KMS-11 (cell line): ENCODE results near the gene POTEC.
"Not testable (repeated sequence)": the region's sequence is repeated elsewhere in the genome, so short reads cannot be mapped to it uniquely, and the experiment has no call there.

ENCODE experiments used
- H2AFZ ChIP-seq: fragments of 200-600 bp; sonication (generic); 2 replicates; pipeline ENCODE4 v1.6.1; 2016; ENCODE audit warnings: antibody characterized with exemption, mixed run types, low read depth
- H3K27ac ChIP-seq: fragments of 200-600 bp; sonication (generic); 2 replicates; pipeline ENCODE4 v1.6.1; 2016; ENCODE audit warnings: mild to moderate bottlenecking, mixed run types
- H3K27me3 ChIP-seq: fragments of 200-600 bp; sonication (generic); 2 replicates; pipeline ENCODE4 v1.6.1; 2017; ENCODE audit warnings: mild to moderate bottlenecking, low read depth, mixed run types, moderate library complexity; ENCODE audit not compliant: insufficient read depth
- H3K36me3 ChIP-seq: fragments of 200-600 bp; sonication (generic); 2 replicates; pipeline ENCODE4 v1.6.1; 2017; ENCODE audit warnings: mild to moderate bottlenecking, mixed run types; ENCODE audit not compliant: insufficient read depth
- H3K4me1 ChIP-seq: fragments of 200-600 bp; sonication (generic); 2 replicates; pipeline ENCODE4 v1.6.1; 2016; ENCODE audit warnings: mild to moderate bottlenecking, low read depth, mixed run types; ENCODE audit not compliant: poor library complexity, severe bottlenecking
- H3K4me2 ChIP-seq: fragments of 200-600 bp; sonication (generic); 2 replicates; pipeline ENCODE4 v1.7.0; 2016; ENCODE audit warnings: mild to moderate bottlenecking, mixed run types
- H3K4me3 ChIP-seq: fragments of 200-600 bp; sonication (generic); IDR thresholded peaks from 2 replicates; pipeline ENCODE4 v1.6.1; 2017; ENCODE audit warnings: low read depth, low read length, mixed read lengths; ENCODE audit not compliant: insufficient read depth
- H3K79me2 ChIP-seq: fragments of 200-600 bp; sonication (generic); 2 replicates; pipeline ENCODE4 v1.6.1; 2016; ENCODE audit warnings: low read depth, mixed run types; ENCODE audit not compliant: insufficient read depth
- H3K9ac ChIP-seq: fragments of 200-600 bp; sonication (generic); 2 replicates; pipeline ENCODE4 v1.6.1; 2016; ENCODE audit warnings: mild to moderate bottlenecking, mixed run types
- H4K20me1 ChIP-seq: fragments of 200-600 bp; sonication (generic); 2 replicates; pipeline ENCODE4 v1.6.1; 2016; ENCODE audit warnings: mild to moderate bottlenecking, mixed run types; ENCODE audit not compliant: insufficient read depth
- TF ChIP-seq, protein P1 (sequence below): fragments of 200-600 bp; sonication (generic); conservative IDR thresholded peaks from 2 replicates; pipeline ENCODE4 v1.6.1; 2017; ENCODE audit warnings: low read depth, mild to moderate bottlenecking, antibody characterized with exemption, low read length, moderate library complexity, mixed read lengths

The POTEC gene

DNA sequence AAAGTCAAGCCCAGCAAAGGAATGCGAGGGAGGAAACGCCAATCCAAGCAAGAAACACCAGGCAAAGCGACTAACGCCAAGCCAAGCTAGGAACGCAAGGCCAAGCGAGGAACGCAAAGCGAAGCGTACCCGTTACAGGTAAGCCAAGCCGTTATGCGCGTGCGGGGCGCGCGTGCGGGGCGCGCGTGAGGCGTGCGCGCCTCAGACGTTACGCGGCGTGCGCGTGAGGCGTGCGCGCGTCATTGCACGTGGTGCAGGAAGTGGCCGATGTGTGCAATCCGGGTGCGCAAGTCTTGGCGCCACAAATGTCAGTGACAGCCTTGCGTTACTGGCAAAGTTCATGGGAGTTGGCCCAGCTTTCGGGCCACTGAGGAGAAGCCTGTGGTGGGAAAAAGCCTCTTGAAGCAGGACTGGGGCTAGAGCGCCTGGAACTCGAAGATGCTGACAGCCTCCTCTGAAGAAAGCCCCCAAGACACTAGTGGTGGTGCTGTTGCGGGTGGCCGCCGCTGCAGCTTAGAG, at the start of gene POTEC:
POTEC (minus strand) TSS at position 155 of the 519 bp plus-strand sequence. CDS start 454 bp downstream, outside the sequence.
- H3K4me2 ChIP-seq, H3K36me3 ChIP-seq, H3K9ac ChIP-seq: not testable (repeated sequence)

DNA sequence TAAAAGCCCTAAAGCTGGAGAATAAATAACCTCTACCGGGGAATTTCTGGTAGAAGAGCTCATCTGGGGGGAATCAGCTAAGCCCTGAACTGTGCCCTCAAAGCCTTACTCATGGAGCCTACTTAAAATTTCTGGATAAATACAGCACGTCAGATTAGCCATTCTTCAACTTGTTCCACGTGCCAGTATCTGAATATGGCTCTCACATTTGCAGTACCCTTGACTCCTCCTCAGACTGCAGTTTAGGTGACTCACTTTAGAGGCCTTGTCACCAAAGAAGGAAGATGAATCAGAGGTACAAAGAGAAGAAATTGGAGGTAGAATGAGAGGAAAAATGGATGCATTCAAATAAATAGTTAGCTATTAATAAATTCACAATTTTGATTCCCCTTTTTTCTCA, 34.6 kb upstream of the POTEC start:
- TF ChIP-seq, protein P1, sequence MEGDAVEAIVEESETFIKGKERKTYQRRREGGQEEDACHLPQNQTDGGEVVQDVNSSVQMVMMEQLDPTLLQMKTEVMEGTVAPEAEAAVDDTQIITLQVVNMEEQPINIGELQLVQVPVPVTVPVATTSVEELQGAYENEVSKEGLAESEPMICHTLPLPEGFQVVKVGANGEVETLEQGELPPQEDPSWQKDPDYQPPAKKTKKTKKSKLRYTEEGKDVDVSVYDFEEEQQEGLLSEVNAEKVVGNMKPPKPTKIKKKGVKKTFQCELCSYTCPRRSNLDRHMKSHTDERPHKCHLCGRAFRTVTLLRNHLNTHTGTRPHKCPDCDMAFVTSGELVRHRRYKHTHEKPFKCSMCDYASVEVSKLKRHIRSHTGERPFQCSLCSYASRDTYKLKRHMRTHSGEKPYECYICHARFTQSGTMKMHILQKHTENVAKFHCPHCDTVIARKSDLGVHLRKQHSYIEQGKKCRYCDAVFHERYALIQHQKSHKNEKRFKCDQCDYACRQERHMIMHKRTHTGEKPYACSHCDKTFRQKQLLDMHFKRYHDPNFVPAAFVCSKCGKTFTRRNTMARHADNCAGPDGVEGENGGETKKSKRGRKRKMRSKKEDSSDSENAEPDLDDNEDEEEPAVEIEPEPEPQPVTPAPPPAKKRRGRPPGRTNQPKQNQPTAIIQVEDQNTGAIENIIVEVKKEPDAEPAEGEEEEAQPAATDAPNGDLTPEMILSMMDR: no peak
- H2AFZ ChIP-seq: no peak overlapping the region
- H4K20me1 ChIP-seq: no peaks in the 10 kb centered on the region
- H3K27ac ChIP-seq: no peak overlapping the region
- no peaks in the 10 kb centered on the region for H3K4me1 ChIP-seq
- no peaks in the 10 kb centered on the region for H3K79me2 ChIP-seq
- H3K36me3 ChIP-seq: no peaks in the 10 kb centered on the region
- H3K4me2 ChIP-seq: no peak overlapping the region
- H3K27me3 ChIP-seq: no peaks in the 10 kb centered on the region
- no peak overlapping the region for H3K4me3 ChIP-seq
- no peak overlapping the region for H3K9ac ChIP-seq

More for the DNA sequence above, at the start of gene POTEC:
- H3K27me3 ChIP-seq, H3K79me2 ChIP-seq, H3K27ac ChIP-seq, H3K4me1 ChIP-seq, H3K4me3 ChIP-seq, H2AFZ ChIP-seq, H4K20me1 ChIP-seq: not testable (repeated sequence)

DNA sequence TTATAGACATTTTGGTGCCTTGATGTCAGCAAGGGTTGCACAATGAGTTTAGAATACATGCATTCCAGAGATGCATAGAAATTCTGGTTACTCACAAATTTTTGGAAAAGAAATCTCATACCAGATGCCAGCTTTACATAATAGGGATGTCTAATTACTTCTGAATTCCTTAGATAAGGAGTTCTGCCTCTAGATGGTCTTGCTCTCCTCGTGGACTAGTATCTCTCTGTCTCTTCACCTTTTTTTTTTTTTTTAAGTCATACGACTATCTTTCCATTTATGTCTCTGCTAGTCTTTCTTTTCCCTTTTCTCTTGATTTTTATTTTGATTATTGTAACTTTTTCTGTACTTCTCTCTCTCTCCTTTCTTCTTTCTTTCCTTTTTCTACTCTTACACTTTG, 16.1 kb upstream of the POTEC start:
- H3K4me2 ChIP-seq, H3K4me1 ChIP-seq, H2AFZ ChIP-seq, H3K9ac ChIP-seq, H3K27me3 ChIP-seq, H4K20me1 ChIP-seq, H3K79me2 ChIP-seq, H3K27ac ChIP-seq, H3K4me3 ChIP-seq, H3K36me3 ChIP-seq: not testable (repeated sequence)

DNA sequence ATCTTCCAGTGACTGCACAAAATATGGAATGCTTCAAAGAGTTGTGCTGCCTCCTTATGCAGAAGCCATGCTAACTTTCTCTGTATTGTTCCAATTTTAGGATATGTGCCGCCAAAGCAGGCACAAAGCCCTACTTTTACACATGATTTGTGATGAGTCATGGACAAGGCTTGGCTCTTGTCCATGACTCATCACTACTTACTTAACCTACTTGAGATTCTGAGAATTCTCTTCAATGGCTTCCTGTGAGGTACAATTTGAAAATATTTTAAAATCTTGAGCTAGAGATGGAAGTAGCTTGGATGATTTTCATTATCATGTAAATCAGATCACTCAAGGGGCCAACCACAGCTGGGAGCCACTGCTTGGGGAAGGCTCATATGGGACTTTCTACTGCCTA, 11.7 kb downstream of the POTEC start:
- not testable (repeated sequence) for H3K9ac ChIP-seq, H3K36me3 ChIP-seq, H3K4me1 ChIP-seq, H3K4me2 ChIP-seq, H3K79me2 ChIP-seq, H3K27ac ChIP-seq, H3K27me3 ChIP-seq, H2AFZ ChIP-seq, H3K4me3 ChIP-seq, H4K20me1 ChIP-seq

DNA sequence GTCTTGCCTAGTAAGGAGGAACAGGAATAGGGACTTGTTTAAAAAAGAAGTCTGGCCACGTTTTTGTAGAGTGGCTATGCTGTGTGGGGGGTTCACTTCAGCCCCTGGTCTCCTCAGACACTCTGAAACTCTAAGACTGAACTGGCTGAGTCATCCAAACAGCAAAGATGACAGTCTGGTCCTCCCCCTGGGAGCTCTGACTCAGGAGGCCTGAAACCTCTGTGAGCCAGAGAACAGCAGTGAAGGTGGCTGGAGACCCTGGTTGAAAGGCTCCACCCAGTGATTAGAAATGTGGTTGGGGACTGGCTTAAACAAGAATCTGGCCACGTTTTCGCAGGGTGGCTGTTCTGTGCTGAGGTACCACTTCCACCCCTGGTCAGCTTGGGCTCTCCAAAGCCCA, 32.7 kb downstream of the POTEC start:
- H2AFZ ChIP-seq: not testable (repeated sequence)

DNA sequence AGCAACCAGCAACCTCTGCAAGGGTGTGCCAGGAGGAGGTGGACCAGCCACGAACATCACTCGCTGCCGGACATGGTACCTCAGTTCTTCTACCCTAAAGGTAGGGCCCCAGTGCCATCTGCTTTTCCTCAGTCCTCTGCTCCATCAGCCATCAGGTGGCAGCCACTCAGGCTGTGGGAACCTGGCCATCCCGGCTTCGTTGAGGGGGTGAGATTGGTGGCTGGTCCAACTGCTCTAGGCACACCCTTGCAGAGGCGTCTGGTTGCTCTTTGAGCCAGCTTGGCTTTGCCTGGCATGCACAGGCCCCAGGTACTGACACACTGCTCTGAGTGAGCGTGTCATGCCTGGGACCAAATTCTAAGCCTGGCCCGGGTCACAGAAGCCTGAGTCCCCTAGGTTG, 39.7 kb downstream of the POTEC start:
- not testable (repeated sequence) for H3K36me3 ChIP-seq, H3K9ac ChIP-seq, H3K27ac ChIP-seq, H3K27me3 ChIP-seq, H2AFZ ChIP-seq, H3K4me2 ChIP-seq, H3K4me1 ChIP-seq, H4K20me1 ChIP-seq, H3K4me3 ChIP-seq, H3K79me2 ChIP-seq

More for the DNA sequence above, 32.7 kb downstream of the POTEC start:
- H4K20me1 ChIP-seq, H3K4me3 ChIP-seq, H3K4me2 ChIP-seq, H3K9ac ChIP-seq, H3K27ac ChIP-seq, H3K79me2 ChIP-seq, H3K36me3 ChIP-seq, H3K4me1 ChIP-seq, H3K27me3 ChIP-seq: not testable (repeated sequence)

DNA sequence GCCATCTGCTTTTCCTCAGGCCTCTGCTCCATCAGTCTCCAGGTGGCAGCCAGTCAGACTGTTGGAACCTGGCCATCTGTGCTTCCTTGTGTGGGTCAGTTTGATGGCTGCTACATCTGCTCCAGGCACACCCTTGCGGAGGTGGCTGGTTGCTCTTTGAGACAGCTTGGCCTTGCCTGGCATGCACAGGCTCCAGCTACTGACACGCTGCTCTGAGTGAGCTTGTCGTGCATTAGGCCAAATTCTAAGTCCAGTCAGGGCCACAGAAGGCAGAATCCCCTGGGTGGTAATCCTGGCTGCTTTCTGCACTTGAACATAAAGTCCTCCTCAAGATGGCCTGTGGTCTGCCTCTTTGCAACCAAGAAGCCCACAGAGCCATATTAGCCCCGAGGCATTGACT, 41.5 kb downstream of the POTEC start:
- H4K20me1 ChIP-seq, H3K9ac ChIP-seq, H3K27me3 ChIP-seq, H2AFZ ChIP-seq, H3K4me1 ChIP-seq, H3K79me2 ChIP-seq, H3K27ac ChIP-seq, H3K36me3 ChIP-seq, H3K4me3 ChIP-seq, H3K4me2 ChIP-seq: not testable (repeated sequence)

DNA sequence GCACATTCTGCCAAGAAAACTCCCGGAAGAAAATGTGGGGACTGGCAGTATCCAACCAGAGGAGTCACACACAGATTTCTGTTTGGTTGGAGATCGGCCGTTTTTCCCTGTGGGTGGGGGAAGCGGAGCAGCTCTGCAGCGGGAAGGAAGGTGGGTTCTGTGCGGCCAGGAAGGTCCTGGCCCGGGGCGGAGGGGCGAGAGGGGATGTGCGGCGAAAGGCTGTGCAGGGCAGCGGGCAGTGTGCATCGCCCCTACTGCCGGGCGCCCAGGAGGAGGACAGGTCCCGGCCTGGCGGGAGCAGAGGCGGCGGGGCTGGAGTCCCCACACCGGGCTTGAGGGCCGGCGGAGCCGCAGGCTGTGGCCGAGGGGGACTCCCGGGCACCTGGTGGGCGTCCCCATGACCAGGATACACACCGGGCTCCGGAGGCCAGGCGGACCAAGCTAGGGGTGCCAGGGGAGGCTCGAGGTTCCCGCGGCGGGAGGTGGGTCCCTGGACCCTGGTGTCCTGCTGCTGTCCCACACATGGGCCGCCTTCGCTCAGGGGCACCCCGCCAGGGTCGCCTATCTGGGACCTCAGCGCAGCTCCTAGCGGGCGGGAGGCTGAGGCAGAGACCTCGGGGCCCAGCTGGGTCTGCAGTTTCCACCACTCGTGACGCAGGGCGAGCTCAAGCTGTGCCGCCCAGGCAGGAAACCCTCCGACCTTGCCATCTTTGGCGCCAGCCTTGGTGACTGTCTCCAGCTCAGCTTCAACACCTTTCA, 54.0 kb downstream of the POTEC start:
- H3K27ac ChIP-seq, H4K20me1 ChIP-seq, H3K4me2 ChIP-seq, H2AFZ ChIP-seq, H3K36me3 ChIP-seq, H3K27me3 ChIP-seq, H3K79me2 ChIP-seq, H3K4me3 ChIP-seq, H3K4me1 ChIP-seq, H3K9ac ChIP-seq: not testable (repeated sequence)

DNA sequence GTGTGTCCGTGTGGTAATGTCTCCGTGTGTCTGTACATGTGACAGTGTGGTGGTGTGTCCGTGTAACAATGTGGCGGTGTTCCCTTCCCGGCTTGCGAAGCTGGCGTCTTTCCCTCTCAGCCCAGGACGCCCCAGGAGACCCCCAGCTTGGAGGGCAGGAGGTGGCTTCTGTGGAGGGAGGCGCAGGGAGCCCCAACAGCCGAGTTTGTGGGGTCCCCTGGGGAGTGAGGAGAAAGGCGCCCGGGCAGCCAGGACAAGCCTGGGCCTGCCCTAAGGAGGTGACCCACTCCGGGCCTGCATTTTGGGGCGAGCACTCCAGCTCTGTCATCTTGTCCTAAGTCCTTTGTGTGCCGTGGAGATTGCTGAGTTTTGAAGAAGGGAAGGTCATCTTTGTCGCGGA, 54.6 kb downstream of the POTEC start:
- not testable (repeated sequence) for H3K79me2 ChIP-seq, H3K27ac ChIP-seq, H3K4me2 ChIP-seq, H2AFZ ChIP-seq, H3K4me1 ChIP-seq, H3K36me3 ChIP-seq, H3K27me3 ChIP-seq, H4K20me1 ChIP-seq, H3K9ac ChIP-seq, H3K4me3 ChIP-seq
